Natural killer cell (primary cell): ENCODE measurements around the gene CDH16. TPM values are rescaled to one million over a fixed set of nuclear protein-coding genes. Genes with fewer than 3 reads are reported as not detected.

Experiments used
- ATAC-seq, 3 donors: fragments of 150-1000 bp in 2 of 3; fragments of 200-7000 bp in 1 of 3; cut with Tn5 transposase; 1 replicate in 1 of 3; 2 replicates in 2 of 3; pipeline ENCODE4 v1.10.0; 2021; ENCODE audit warnings: mild to moderate bottlenecking in 2 of 3, moderate library complexity in 2 of 3
- DNase-seq, 2 donors: peaks; one replicate each; pipeline versions ENCODE4 v3.0.0 to v3.0.0-alpha.2; 2013 to 2021; ENCODE audit warnings: mixed read lengths in 1 of 2
- H3K27ac ChIP-seq: one replicate; pipeline ENCODE4 v1.5.1; 2013; ENCODE audit warnings: mild to moderate bottlenecking, low read length
- H3K27me3 ChIP-seq: one replicate; pipeline ENCODE4 v1.6.1; 2013; ENCODE audit warnings: low read length; ENCODE audit not compliant: control insufficient read depth, insufficient read depth
- H3K36me3 ChIP-seq: one replicate; pipeline ENCODE4 v1.6.1; 2013; ENCODE audit warnings: low read length; ENCODE audit not compliant: control insufficient read depth, insufficient read depth
- H3K4me1 ChIP-seq: one replicate; pipeline ENCODE4 v1.6.1; 2013; ENCODE audit warnings: low read length; ENCODE audit not compliant: control insufficient read depth, insufficient read depth
- H3K4me3 ChIP-seq: one replicate; pipeline ENCODE4 v1.5.1; 2013; ENCODE audit warnings: low read length
- H3K9me3 ChIP-seq: one replicate; pipeline ENCODE4 v1.6.1; 2013; ENCODE audit warnings: low read length; ENCODE audit not compliant: control insufficient read depth, insufficient read depth
- H3K27ac Mint-ChIP-seq, 2 donors: one replicate each; pipeline ENCODE4 v1.8.0; 2022; ENCODE audit warnings: mild to moderate bottlenecking in 2 of 2, mixed read lengths in 2 of 2, moderate library complexity in 1 of 2
- H3K27me3 Mint-ChIP-seq, 2 donors: one replicate each; pipeline ENCODE4 v1.8.0; 2022; ENCODE audit warnings: low read depth in 2 of 2, mixed read lengths in 2 of 2
- H3K36me3 Mint-ChIP-seq: one replicate; pipeline ENCODE4 v1.8.0; 2022; ENCODE audit warnings: mixed read lengths
- H3K4me1 Mint-ChIP-seq, 2 donors: one replicate each; pipeline ENCODE4 v1.8.0; 2022; ENCODE audit warnings: mixed read lengths in 2 of 2
- H3K4me3 Mint-ChIP-seq: one replicate; pipeline ENCODE4 v1.8.0; 2022; ENCODE audit warnings: mild to moderate bottlenecking, moderate library complexity, mixed read lengths
- H3K9me3 Mint-ChIP-seq, 2 donors: one replicate each; pipeline ENCODE4 v1.8.0; 2022; ENCODE audit warnings: mixed read lengths in 2 of 2
- CTCF ChIP-seq: fragments of 200-600 bp; IDR thresholded peaks from one replicate; pipeline ENCODE4 v1.8.0; 2022; ENCODE audit warnings: antibody characterized with exemption
- WGBS: methylation state at CpG from one replicate; pipeline ENCODE4 v1.1.7; 2013; ENCODE audit warnings: missing lambda C conversion rate; ENCODE audit not compliant: insufficient coverage; 5-methylcytosine and 5-hydroxymethylcytosine counted together
- intact Hi-C: fragments of 100-400 bp; cut with micrococcal nuclease; formaldehyde crosslinking; loops from one replicate; pipeline ENCODE4 v1.14.2; 2022
- total RNA-seq, 4 donors: library from RNA; stranded (reverse); fragments of 120-200 nt in 1 of 4; gene quantifications; one replicate each; pipeline versions ENCODE4 v1.2.3 to v1.2.4, GENCODE V29; 2013 to 2022

CDH16 gene
- total RNA-seq, 3 donors from 2014 or later (not counting 1 experiment from before 2014, with no cell fraction given) = not detected

- Histone ChIP-seq H3K9me3 (no peaks in the 10 kb centered on the region), H3K4me1 (no peaks in the 10 kb centered on the region), H3K4me3 (no peak overlapping the region), H3K27me3 (no peaks in the 10 kb centered on the region), H3K36me3 (no peaks in the 10 kb centered on the region), H3K27ac (no peak overlapping the region)
- H3K9me3 Mint-ChIP-seq = no peaks in the 10 kb centered on the region
- no peak for TF ChIP-seq CTCF
- DNase-seq (no peak), ATAC-seq (no peak)
- no peaks in the 10 kb centered on the region for H3K4me1 Mint-ChIP-seq
- peaks cover 0 to 6% of the 10 kb centered on the region in 2 donors for H3K27me3 Mint-ChIP-seq
- intact Hi-C loops = no loop called here
- no peak overlapping the region for H3K4me3 Mint-ChIP-seq
- over 99% methylated on average over 7 of the region's 7 CpGs for WGBS
- no peaks in the 10 kb centered on the region for H3K36me3 Mint-ChIP-seq
- no peak overlapping the region for H3K27ac Mint-ChIP-seq
Observed at GRCh38 chr16:66914541-66914940, 4.1 kb downstream of the CDH16 start.

GRCh38 chr16:66913711-66914110 lies 5.0 kb downstream of the CDH16 start:
- 80% methylated on average over 4 of the region's 4 CpGs for WGBS
- no peaks in the 10 kb centered on the region for H3K36me3 Mint-ChIP-seq
- H3K27ac Mint-ChIP-seq = no peak overlapping the region
- Histone ChIP-seq H3K27me3 (no peaks in the 10 kb centered on the region), H3K36me3 (no peaks in the 10 kb centered on the region), H3K4me3 (no peak overlapping the region), H3K9me3 (no peaks in the 10 kb centered on the region), H3K27ac (no peak overlapping the region), H3K4me1 (no peaks in the 10 kb centered on the region)
- no peaks in the 10 kb centered on the region for H3K9me3 Mint-ChIP-seq
- intact Hi-C loops = no loop called here
- peaks cover 0 to 3% of the 10 kb centered on the region in 2 donors for H3K27me3 Mint-ChIP-seq
- no peak overlapping the region for H3K4me3 Mint-ChIP-seq
- TF ChIP-seq CTCF = no peak
- ATAC-seq (no peak), DNase-seq (no peak)
- H3K4me1 Mint-ChIP-seq = no peaks in the 10 kb centered on the region

GRCh38 chr16:66913081-66913480 lies 5.6 kb downstream of the CDH16 start:
- Mint-ChIP-seq H3K4me1 (no peaks in the 10 kb centered on the region), H3K4me3 (no peak overlapping the region), H3K27me3 (peaks cover 0 to 3% of the 10 kb centered on the region in 2 donors), H3K27ac (no peak overlapping the region), H3K36me3 (no peaks in the 10 kb centered on the region), H3K9me3 (no peaks in the 10 kb centered on the region)
- no peak for DNase-seq
- no peaks in the 10 kb centered on the region for H3K27me3 ChIP-seq
- intact Hi-C loops = no loop called here
- TF ChIP-seq CTCF = no peak
- H3K27ac ChIP-seq = no peak overlapping the region
- H3K4me3 ChIP-seq = no peak overlapping the region
- no peaks in the 10 kb centered on the region for H3K36me3 ChIP-seq
- 54% methylated on average over 10 of the region's 10 CpGs for WGBS
- no peaks in the 10 kb centered on the region for H3K4me1 ChIP-seq
- no peaks in the 10 kb centered on the region for H3K9me3 ChIP-seq
- ATAC-seq = no peak

- no peak overlapping the region for H3K27ac ChIP-seq
- DNase-seq = no peak
- H3K27ac Mint-ChIP-seq = no peak overlapping the region
- no peak for TF ChIP-seq CTCF
- no peak overlapping the region for H3K4me3 Mint-ChIP-seq
- 92% methylated on average over 8 of the region's 8 CpGs for WGBS
- H3K36me3 ChIP-seq = no peaks in the 10 kb centered on the region
- H3K27me3 ChIP-seq = no peaks in the 10 kb centered on the region
- no peaks in the 10 kb centered on the region for H3K4me1 ChIP-seq
- no peaks in the 10 kb centered on the region for H3K9me3 ChIP-seq
- ATAC-seq = no peak
- H3K27me3 Mint-ChIP-seq = peaks cover 0 to 3% of the 10 kb centered on the region in 2 donors
- no peaks in the 10 kb centered on the region for H3K9me3 Mint-ChIP-seq
- H3K4me1 Mint-ChIP-seq = no peaks in the 10 kb centered on the region
- H3K36me3 Mint-ChIP-seq = no peaks in the 10 kb centered on the region
- no peak overlapping the region for H3K4me3 ChIP-seq
- intact Hi-C loops = no loop called here
Observed at GRCh38 chr16:66911801-66912200, 6.9 kb downstream of the CDH16 start.
